Neuronal stem cell (in vitro differentiated cells): ENCODE results near the gene CCNI.

Experiments used
- DNase-seq: peaks from one replicate; pipeline ENCODE4 v3.0.0-alpha.2; 2013; ENCODE audit warnings: low spot score
- H2AFZ ChIP-seq: one replicate; pipeline ENCODE4 v1.6.1; 2013; ENCODE audit warnings: mild to moderate bottlenecking, low read length, inconsistent platforms
- H2AK5ac ChIP-seq: 2 replicates; pipeline ENCODE4 v1.6.1; 2013; ENCODE audit warnings: low read depth, mild to moderate bottlenecking, inconsistent platforms, low read length, moderate library complexity, mixed read lengths
- H2BK120ac ChIP-seq: 2 replicates; pipeline ENCODE4 v1.6.1; 2013; ENCODE audit warnings: low read depth, mild to moderate bottlenecking, inconsistent platforms, low read length, moderate library complexity, mixed read lengths
- H2BK12ac ChIP-seq: one replicate; pipeline ENCODE4 v1.6.1; 2013; ENCODE audit warnings: low read length, inconsistent platforms
- H2BK15ac ChIP-seq: 2 replicates; pipeline ENCODE4 v1.6.1; 2013; ENCODE audit warnings: mild to moderate bottlenecking, low read length, inconsistent platforms, mixed read lengths
- H2BK5ac ChIP-seq: one replicate; pipeline ENCODE4 v1.6.1; 2013; ENCODE audit warnings: inconsistent platforms, mild to moderate bottlenecking, low read length, moderate library complexity
- H3K14ac ChIP-seq: one replicate; pipeline ENCODE4 v1.6.1; 2013; ENCODE audit warnings: low read length, inconsistent platforms
- H3K18ac ChIP-seq: 2 replicates; pipeline ENCODE4 v1.6.1; 2013; ENCODE audit warnings: low read length, inconsistent platforms
- H3K23ac ChIP-seq: 2 replicates; pipeline ENCODE4 v1.6.1; 2013; ENCODE audit warnings: low read depth, mild to moderate bottlenecking, mixed read lengths, low read length, inconsistent platforms; ENCODE audit not compliant: poor library complexity
- H3K27ac ChIP-seq: replicated peaks from 3 replicates; pipeline ENCODE4 v1.5.1; 2013; ENCODE audit warnings: low read length, inconsistent platforms
- H3K27me3 ChIP-seq, 3 experiments: 2 replicates each; pipeline ENCODE4 v1.6.1; 2013; ENCODE audit warnings: low read length in 3 of 3, mild to moderate bottlenecking in 2 of 3, inconsistent platforms in 1 of 3, low read depth in 1 of 3, mixed read lengths in 1 of 3, moderate library complexity in 1 of 3; ENCODE audit not compliant: control insufficient read depth in 3 of 3, insufficient read depth in 3 of 3
- H3K36me3 ChIP-seq, 2 donors: replicated peaks in 1 of 2; 2 replicates each; pipeline ENCODE4 v1.6.1; 2013; ENCODE audit warnings: low read length in 2 of 2; ENCODE audit not compliant: control insufficient read depth in 2 of 2, insufficient read depth in 2 of 2
- H3K4ac ChIP-seq: 2 replicates; pipeline ENCODE4 v1.6.1; 2013; ENCODE audit warnings: inconsistent platforms, mild to moderate bottlenecking, low read length, moderate library complexity
- H3K4me1 ChIP-seq, 2 donors: 1 replicate in 1 of 2; 2 replicates in 1 of 2; pipeline ENCODE4 v1.6.1; 2013; ENCODE audit warnings: low read length in 2 of 2, low read depth in 1 of 2; ENCODE audit not compliant: control insufficient read depth in 2 of 2, insufficient read depth in 1 of 2
- H3K4me2 ChIP-seq: one replicate; pipeline ENCODE4 v1.6.1; 2013; ENCODE audit warnings: mild to moderate bottlenecking, low read length, inconsistent platforms; ENCODE audit not compliant: insufficient read depth, poor library complexity, severe bottlenecking
- H3K4me3 ChIP-seq, 2 donors: 2 replicates each; pipeline ENCODE4 v1.5.1; 2013; ENCODE audit warnings: low read length in 2 of 2, mild to moderate bottlenecking in 2 of 2, inconsistent platforms in 1 of 2, moderate library complexity in 1 of 2
- H3K79me1 ChIP-seq: one replicate; pipeline ENCODE4 v1.6.1; 2013; ENCODE audit warnings: low read depth, mild to moderate bottlenecking, inconsistent platforms, low read length, moderate library complexity
- H3K9ac ChIP-seq: one replicate; pipeline ENCODE4 v1.6.1; 2013; ENCODE audit warnings: mild to moderate bottlenecking, low read depth, low read length, inconsistent platforms; ENCODE audit not compliant: poor library complexity
- H3K9me3 ChIP-seq, 2 donors: replicated peaks in 1 of 2; 2 replicates each; pipeline versions ENCODE3 to v1.6.1; 2013; ENCODE audit warnings: low read length in 2 of 2, mild to moderate bottlenecking in 2 of 2, inconsistent platforms in 1 of 2, low read depth in 1 of 2, mixed read lengths in 1 of 2, moderate library complexity in 1 of 2; ENCODE audit not compliant: control insufficient read depth in 2 of 2, insufficient read depth in 1 of 2
- H4K8ac ChIP-seq: one replicate; pipeline ENCODE4 v1.6.1; 2013; ENCODE audit warnings: low read depth, mild to moderate bottlenecking, inconsistent platforms, low read length, moderate library complexity
- H4K91ac ChIP-seq: one replicate; pipeline ENCODE4 v1.6.1; 2013; ENCODE audit warnings: low read length, low read depth, mild to moderate bottlenecking, inconsistent platforms; ENCODE audit not compliant: poor library complexity
- WGBS, 2 donors: extraction: QIAGEN DNeasy Blood & Tissue Kit; methylation state at CpG; one replicate each; pipeline ENCODE4 v1.1.7; 2013; ENCODE audit warnings: missing lambda C conversion rate in 2 of 2, mixed read lengths in 1 of 2; ENCODE audit not compliant: insufficient read length in 2 of 2, insufficient replicate concordance in 1 of 2; ENCODE audit errors: extremely low coverage in 2 of 2; 5-methylcytosine and 5-hydroxymethylcytosine counted together

The CCNI gene

GRCh38 chr4:77121736-77122240 is 46.0 kb upstream of the CCNI start:
- no peak overlapping the region for H3K4ac ChIP-seq
- H2AK5ac ChIP-seq, result peak overlapping the region; percentile 9
- H4K91ac ChIP-seq, result no peak overlapping the region
- no peak overlapping the region for H2BK12ac ChIP-seq
- no peak overlapping the region for H3K14ac ChIP-seq
- H3K18ac ChIP-seq, result no peak overlapping the region
- no peak overlapping the region for H3K4me2 ChIP-seq
- no CpG with 5 or more reads among the region's 5 CpGs for WGBS, 2 donors
- no peaks in the 10 kb centered on the region for H3K27me3 ChIP-seq
- no peak for DNase-seq
- no peak overlapping the region for H2BK5ac ChIP-seq
- H2BK15ac ChIP-seq, result no peak overlapping the region
- no peaks in the 10 kb centered on the region for H3K36me3 ChIP-seq
- H3K4me3 ChIP-seq, result no peak overlapping the region
- no peak overlapping the region for H2BK120ac ChIP-seq
- peaks cover 0 to 3% of the 10 kb centered on the region in 2 donors for H3K9me3 ChIP-seq
- H4K8ac ChIP-seq, result no peak overlapping the region
- no peak overlapping the region for H3K9ac ChIP-seq
- H3K4me1 ChIP-seq, result no peaks in the 10 kb centered on the region
- H3K27ac ChIP-seq, result no peak overlapping the region
- no peak overlapping the region for H2AFZ ChIP-seq
- H3K79me1 ChIP-seq, result no peaks in the 10 kb centered on the region
- H3K23ac ChIP-seq, result no peak overlapping the region

GRCh38 chr4:77120886-77121508 is 45.2 kb upstream of the CCNI start:
- Histone ChIP-seq H2BK15ac (no peak overlapping the region), H2AFZ (peak overlapping the region; percentile 20), H2BK12ac (no peak overlapping the region), H3K36me3 (no peaks in the 10 kb centered on the region), H2BK120ac (no peak overlapping the region), H3K4me3 (no peak overlapping the region), H3K79me1 (no peaks in the 10 kb centered on the region), H3K27ac (no peak overlapping the region), H3K4me2 (no peak overlapping the region), H2BK5ac (no peak overlapping the region), H3K9me3 (peaks cover 0 to 3% of the 10 kb centered on the region in 2 donors), H3K4ac (no peak overlapping the region), H3K9ac (no peak overlapping the region), H3K14ac (no peak overlapping the region), H3K23ac (no peak overlapping the region), H2AK5ac (no peak overlapping the region), H3K27me3 (no peaks in the 10 kb centered on the region), H4K91ac (no peak overlapping the region), H3K4me1 (no peaks in the 10 kb centered on the region), H3K18ac (no peak overlapping the region), H4K8ac (no peak overlapping the region)
- no CpG with 5 or more reads among the region's 8 CpGs for WGBS, 2 donors
- DNase-seq, result no peak

GRCh38 chr4:77117721-77118120 is 41.9 kb upstream of the CCNI start:
- DNase-seq, result no peak
- no peak overlapping the region for H2AFZ ChIP-seq
- no peaks in the 10 kb centered on the region for H3K4me1 ChIP-seq
- H4K8ac ChIP-seq, result no peak overlapping the region
- H2AK5ac ChIP-seq, result no peak overlapping the region
- no peak overlapping the region for H3K4me3 ChIP-seq
- H3K27ac ChIP-seq, result no peak overlapping the region
- peaks cover 0 to 12% (median 0%) of the 10 kb centered on the region in 3 experiments for H3K27me3 ChIP-seq
- H3K14ac ChIP-seq, result no peak overlapping the region
- H3K36me3 ChIP-seq, result no peaks in the 10 kb centered on the region
- H3K4ac ChIP-seq, result no peak overlapping the region
- H3K4me2 ChIP-seq, result no peak overlapping the region
- H3K9ac ChIP-seq, result no peak overlapping the region
- H3K9me3 ChIP-seq, result peaks cover 0 to 3% of the 10 kb centered on the region in 2 donors
- H3K18ac ChIP-seq, result no peak overlapping the region
- no peaks in the 10 kb centered on the region for H3K79me1 ChIP-seq
- H3K23ac ChIP-seq, result no peak overlapping the region
- no peak overlapping the region for H4K91ac ChIP-seq
- H2BK5ac ChIP-seq, result no peak overlapping the region
- no peak overlapping the region for H2BK15ac ChIP-seq
- no peak overlapping the region for H2BK120ac ChIP-seq
- H2BK12ac ChIP-seq, result no peak overlapping the region

- H3K27ac ChIP-seq, result no peak overlapping the region
- no peak for DNase-seq
- no peak overlapping the region for H3K4me3 ChIP-seq
- peak overlapping the region; percentile 21 for H3K9ac ChIP-seq
- no peak overlapping the region for H3K23ac ChIP-seq
- peak overlapping the region; percentile 76 for H3K18ac ChIP-seq
- H2BK12ac ChIP-seq, result peak overlapping the region; percentile 22
- no peak overlapping the region for H2BK120ac ChIP-seq
- no peak overlapping the region for H2BK5ac ChIP-seq
- peak overlapping the region; percentile 35 for H2AK5ac ChIP-seq
- H4K8ac ChIP-seq, result no peak overlapping the region
- WGBS, 2 donors, result no CpG with 5 or more reads among the region's 29 CpGs
- H3K79me1 ChIP-seq, result no peaks in the 10 kb centered on the region
- no peak overlapping the region for H3K4me2 ChIP-seq
- H3K4me1 ChIP-seq, result no peaks in the 10 kb centered on the region
- H3K36me3 ChIP-seq, result no peaks in the 10 kb centered on the region
- no peak overlapping the region for H3K14ac ChIP-seq
- no peaks in the 10 kb centered on the region for H3K9me3 ChIP-seq
- peak overlapping the region; percentile 71 for H2BK15ac ChIP-seq
- H4K91ac ChIP-seq, result no peak overlapping the region
- H3K27me3 ChIP-seq, result peaks cover 0 to 12% (median 0%) of the 10 kb centered on the region in 3 experiments
- no peak overlapping the region for H3K4ac ChIP-seq
- peak overlapping the region; percentile 17 for H2AFZ ChIP-seq
These were observed 37.3 kb upstream of the CCNI start for GRCh38 chr4:77113069-77113468.
